T-helper 1 cell treated with Interleukin-12 subunit alpha and Interleukin-12 subunit beta and Interleukin-4 antibody, amounts not matched to agents 30 μg/mL and 1 μg/mL, for 36 hours (primary cell): ENCODE results near the gene TRRAP.

ENCODE experiments used
- H3K27ac Mint-ChIP-seq: one replicate; pipeline ENCODE4 v1.8.0; 2021; ENCODE audit warnings: mild to moderate bottlenecking, mixed read lengths
- H3K27me3 Mint-ChIP-seq: one replicate; pipeline ENCODE4 v1.8.0; 2021; ENCODE audit warnings: low read depth, mixed read lengths
- H3K36me3 Mint-ChIP-seq: one replicate; pipeline ENCODE4 v1.8.0; 2021; ENCODE audit warnings: low read depth, mixed read lengths
- H3K4me1 Mint-ChIP-seq: one replicate; pipeline ENCODE4 v1.8.0; 2021; ENCODE audit warnings: low read depth, mixed read lengths
- H3K4me3 Mint-ChIP-seq: one replicate; pipeline ENCODE4 v1.8.0; 2021; ENCODE audit warnings: mild to moderate bottlenecking, moderate library complexity, mixed read lengths
- H3K9me3 Mint-ChIP-seq: one replicate; pipeline ENCODE4 v1.8.0; 2021; ENCODE audit warnings: mixed read lengths

Gene TRRAP

DNA sequence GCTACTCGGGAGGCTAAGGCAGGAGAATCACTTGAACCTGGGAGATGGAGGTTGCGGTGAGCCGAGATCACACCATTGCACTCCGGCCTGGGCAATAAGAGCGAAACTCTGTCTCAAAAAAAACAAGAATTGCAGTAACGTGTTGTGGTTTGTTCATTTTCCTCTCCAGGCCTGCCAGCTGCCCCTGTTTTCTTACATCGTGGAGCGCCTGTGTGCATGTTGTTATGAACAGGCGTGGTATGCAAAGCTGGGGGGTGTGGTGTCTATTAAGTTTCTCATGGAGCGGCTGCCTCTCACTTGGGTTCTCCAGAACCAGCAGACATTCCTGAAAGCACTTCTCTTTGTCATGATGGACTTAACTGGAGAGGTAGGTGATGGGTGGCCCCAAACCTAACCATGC is 52.1 kb downstream of the TRRAP start:
- Mint-ChIP-seq H3K4me1 (peaks cover 8% of the 10 kb centered on the region), H3K9me3 (no peaks in the 10 kb centered on the region), H3K36me3 (peaks cover 59% of the 10 kb centered on the region), H3K4me3 (no peak overlapping the region), H3K27me3 (no peaks in the 10 kb centered on the region), H3K27ac (peak overlapping the region; percentile 31)

DNA sequence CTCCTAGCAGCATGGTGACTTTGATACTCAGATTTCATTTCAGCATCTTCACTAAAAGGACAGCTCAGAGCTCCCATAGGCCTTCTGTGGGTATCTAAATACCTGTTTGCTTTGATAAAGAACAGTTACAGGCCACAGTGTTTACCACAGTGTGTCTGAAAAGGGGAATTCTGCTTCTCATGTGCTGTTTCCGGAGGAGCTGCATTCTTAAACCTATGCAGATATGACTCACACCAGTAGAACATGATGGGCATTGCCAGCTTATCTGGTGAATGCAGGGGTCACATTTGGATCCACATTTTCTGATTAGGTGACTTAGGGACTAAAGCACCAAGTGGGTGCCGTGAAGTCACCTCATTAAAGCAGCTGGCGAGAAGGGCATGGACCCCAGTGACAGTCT is 52.6 kb downstream of the TRRAP start:
- H3K36me3 Mint-ChIP-seq, result peaks cover 59% of the 10 kb centered on the region

DNA sequence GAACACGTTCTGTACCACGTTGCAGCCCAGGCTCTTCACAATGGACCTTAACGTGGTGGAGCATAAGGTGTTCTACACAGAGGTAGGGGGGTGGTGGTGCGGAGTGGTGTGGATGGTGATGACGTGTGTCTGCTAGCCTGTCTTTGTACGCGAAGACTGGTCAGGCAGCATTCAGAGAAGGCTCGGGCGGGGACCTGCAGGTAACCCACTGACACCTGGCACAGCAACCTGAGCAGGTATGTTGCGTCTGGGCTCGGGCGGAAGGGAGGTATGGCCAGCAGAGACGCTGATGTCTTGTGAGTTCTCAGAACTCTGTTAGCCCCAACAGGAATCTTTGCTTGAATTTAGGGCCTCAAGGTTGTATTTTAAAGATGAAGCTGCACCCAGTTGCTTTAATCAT is 55.0 kb downstream of the TRRAP start:
- H3K27me3 Mint-ChIP-seq, result no peaks in the 10 kb centered on the region
- H3K9me3 Mint-ChIP-seq, result no peaks in the 10 kb centered on the region
- peaks cover 48% of the 10 kb centered on the region for H3K36me3 Mint-ChIP-seq
- peaks cover 6% of the 10 kb centered on the region for H3K4me1 Mint-ChIP-seq
- H3K27ac Mint-ChIP-seq, result no peak overlapping the region
- no peak overlapping the region for H3K4me3 Mint-ChIP-seq

More for the DNA sequence above, 52.6 kb downstream of the TRRAP start:
- Mint-ChIP-seq H3K4me1 (peaks cover 8% of the 10 kb centered on the region), H3K27me3 (no peaks in the 10 kb centered on the region), H3K4me3 (peak overlapping the region; percentile 65), H3K27ac (peak overlapping the region; percentile 72), H3K9me3 (no peaks in the 10 kb centered on the region)

DNA sequence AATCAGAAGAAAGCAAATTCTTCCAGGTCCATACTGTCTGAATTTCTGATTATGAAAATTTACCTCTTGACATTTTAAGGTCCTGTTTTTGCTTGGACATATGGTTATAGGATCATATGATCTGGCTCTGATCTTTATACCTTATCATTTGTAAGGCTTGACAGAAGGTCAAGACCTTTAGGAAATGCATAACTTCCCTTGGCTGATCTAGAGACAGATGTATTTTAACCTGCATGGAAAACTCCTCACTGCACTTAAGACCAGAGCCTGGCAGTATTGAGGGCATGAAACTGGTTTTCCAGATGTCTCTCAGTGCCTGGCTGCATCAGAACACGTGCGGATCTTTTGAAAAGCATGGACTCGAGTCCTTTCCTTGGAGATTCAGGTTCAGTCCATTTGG is 55.9 kb downstream of the TRRAP start:
- Mint-ChIP-seq H3K27me3 (no peaks in the 10 kb centered on the region), H3K9me3 (no peaks in the 10 kb centered on the region), H3K4me3 (no peak overlapping the region), H3K4me1 (peaks cover 6% of the 10 kb centered on the region), H3K27ac (no peak overlapping the region), H3K36me3 (peaks cover 52% of the 10 kb centered on the region)

DNA sequence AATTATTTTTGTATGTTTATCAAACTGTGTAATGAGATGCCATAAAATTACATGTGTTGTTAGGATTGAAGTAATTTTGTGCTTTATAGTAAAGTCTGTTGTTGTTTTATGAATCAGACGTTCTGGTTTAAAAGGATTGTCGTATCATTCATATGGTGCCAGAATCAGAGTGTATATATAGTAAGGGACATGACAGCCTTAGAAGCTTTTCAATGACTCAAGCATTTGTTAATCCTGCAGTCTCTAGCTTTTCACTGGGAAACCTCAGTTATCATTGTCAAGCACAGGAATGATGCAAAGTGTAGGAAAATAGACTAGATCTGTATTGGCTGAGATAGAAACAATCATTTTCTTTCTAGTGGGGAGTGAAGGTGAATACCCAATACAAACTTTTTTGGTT is 57.5 kb downstream of the TRRAP start:
- Mint-ChIP-seq H3K27ac (no peak overlapping the region), H3K27me3 (no peaks in the 10 kb centered on the region), H3K4me3 (no peak overlapping the region), H3K4me1 (peaks cover 4% of the 10 kb centered on the region), H3K36me3 (peaks cover 51% of the 10 kb centered on the region), H3K9me3 (no peaks in the 10 kb centered on the region)

DNA sequence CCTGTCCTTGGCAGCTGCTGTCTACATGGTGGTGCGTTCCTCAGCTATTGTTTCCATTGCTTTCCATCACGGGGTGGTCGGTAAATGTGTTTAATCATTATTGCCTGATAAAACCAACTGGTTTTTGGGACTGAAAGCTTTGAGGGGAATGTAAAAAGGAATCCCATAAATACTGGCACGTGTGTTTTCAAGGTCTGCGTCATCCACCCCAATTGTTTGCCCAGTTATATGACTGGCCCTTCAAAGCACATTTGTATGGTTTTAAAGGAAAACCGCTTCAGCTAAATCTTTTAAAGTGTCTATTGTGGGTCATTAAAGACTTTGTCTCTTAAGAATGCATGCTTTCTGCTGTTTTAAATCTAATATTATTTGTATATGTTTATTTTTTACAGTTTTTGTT is 65.0 kb downstream of the TRRAP start:
- Mint-ChIP-seq H3K4me3 (no peak overlapping the region), H3K36me3 (peaks cover 35% of the 10 kb centered on the region), H3K27ac (no peak overlapping the region), H3K9me3 (no peaks in the 10 kb centered on the region), H3K4me1 (peaks cover 3% of the 10 kb centered on the region), H3K27me3 (no peaks in the 10 kb centered on the region)

DNA sequence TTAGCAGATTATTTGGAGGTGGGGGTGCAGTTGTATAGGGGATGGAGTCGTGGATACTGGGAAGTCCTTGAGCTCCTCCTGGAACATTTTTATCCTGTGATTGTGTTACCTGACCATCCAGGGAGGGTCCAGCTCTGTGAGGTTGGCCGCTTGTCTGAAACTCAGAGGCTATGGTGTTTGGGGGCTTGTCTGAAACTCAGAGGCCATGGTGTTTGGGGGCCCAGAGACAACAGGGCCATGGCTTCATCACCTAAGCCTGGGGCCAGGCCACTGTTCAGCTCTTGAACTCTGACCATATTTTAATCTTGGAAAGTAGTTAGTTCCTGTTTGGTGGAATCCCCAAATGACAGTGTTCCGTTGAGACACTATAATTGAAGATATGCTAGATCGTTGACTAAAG is 66.1 kb downstream of the TRRAP start:
- no peaks in the 10 kb centered on the region for H3K27me3 Mint-ChIP-seq
- H3K36me3 Mint-ChIP-seq, result peaks cover 33% of the 10 kb centered on the region
- peaks cover 3% of the 10 kb centered on the region for H3K4me1 Mint-ChIP-seq
- H3K9me3 Mint-ChIP-seq, result no peaks in the 10 kb centered on the region
- no peak overlapping the region for H3K4me3 Mint-ChIP-seq
- H3K27ac Mint-ChIP-seq, result no peak overlapping the region

DNA sequence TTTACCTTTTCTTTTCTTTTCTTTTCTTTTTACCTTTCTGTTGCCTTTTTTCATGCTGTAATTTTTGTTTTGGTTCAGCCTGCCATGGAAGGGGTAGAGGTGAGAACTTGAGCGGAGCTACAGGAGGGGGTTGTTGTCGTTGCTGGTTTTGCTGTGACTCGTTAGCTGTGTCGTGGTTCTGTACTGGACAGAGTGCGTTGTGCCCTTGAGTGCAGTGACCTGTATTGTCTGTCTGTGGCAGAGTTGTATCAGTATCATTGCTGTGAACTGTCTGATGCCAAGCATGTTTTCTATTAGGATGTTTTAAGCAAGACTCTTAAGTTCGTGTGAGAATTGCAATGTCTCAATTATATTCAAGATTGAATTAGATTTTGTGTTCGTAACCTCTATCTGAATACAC is 67.5 kb downstream of the TRRAP start:
- peaks cover 43% of the 10 kb centered on the region for H3K36me3 Mint-ChIP-seq
- no peak overlapping the region for H3K27ac Mint-ChIP-seq
- no peaks in the 10 kb centered on the region for H3K27me3 Mint-ChIP-seq
- peaks cover 3% of the 10 kb centered on the region for H3K4me1 Mint-ChIP-seq
- H3K9me3 Mint-ChIP-seq, result no peaks in the 10 kb centered on the region
- H3K4me3 Mint-ChIP-seq, result no peak overlapping the region

DNA sequence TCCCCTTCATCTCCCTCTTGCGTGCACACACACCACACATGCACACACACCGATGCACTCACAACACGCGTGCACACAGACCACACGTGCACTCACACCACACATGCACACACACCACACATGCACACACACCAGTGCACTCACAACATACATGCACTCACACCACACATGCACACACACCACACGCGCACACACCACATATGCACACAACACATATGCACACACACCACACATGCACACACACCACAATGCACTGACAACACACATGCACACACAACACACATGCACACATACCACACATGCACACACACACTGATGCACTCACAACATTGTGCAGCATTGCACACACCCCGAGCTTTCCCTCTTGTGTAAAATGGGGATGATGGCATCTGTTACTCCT is 68.1 kb downstream of the TRRAP start:
- no peaks in the 10 kb centered on the region for H3K9me3 Mint-ChIP-seq
- peaks cover 3% of the 10 kb centered on the region for H3K4me1 Mint-ChIP-seq
- no peaks in the 10 kb centered on the region for H3K27me3 Mint-ChIP-seq
- H3K27ac Mint-ChIP-seq, result no peak overlapping the region
- peaks cover 43% of the 10 kb centered on the region for H3K36me3 Mint-ChIP-seq
- H3K4me3 Mint-ChIP-seq, result no peak overlapping the region

DNA sequence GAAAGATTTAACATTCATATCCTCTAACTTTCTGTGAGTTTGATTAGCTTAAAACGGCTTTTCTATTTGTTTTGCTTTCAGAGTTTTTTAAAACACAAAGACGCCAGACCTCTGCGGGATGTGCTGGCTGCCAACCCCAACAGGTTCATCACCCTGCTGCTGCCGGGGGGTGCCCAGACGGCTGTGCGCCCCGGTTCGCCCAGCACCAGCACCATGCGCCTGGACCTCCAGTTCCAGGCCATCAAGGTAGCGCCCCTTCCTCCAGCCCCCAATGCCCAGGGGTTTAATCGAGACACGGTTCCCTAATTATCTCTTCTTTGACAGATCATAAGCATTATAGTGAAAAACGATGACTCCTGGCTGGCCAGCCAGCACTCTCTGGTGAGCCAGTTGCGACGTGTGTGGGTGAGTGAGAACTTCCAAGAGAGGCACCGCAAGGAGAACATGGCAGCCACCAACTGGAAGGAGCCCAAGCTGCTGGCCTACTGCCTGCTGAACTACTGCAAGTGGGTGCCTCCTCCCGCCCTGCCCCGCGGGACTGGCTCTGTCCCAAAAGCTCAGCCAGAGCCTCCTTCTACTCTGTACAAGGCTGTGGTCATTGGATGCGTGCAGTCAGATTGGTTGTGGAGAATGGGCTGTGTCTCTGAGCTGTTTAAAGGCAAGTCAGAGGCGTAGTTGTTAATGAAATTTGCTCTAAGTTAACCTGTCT is 71.2 kb downstream of the TRRAP start:
- Mint-ChIP-seq H3K27ac (no peak overlapping the region), H3K27me3 (no peaks in the 10 kb centered on the region), H3K36me3 (peaks cover 50% of the 10 kb centered on the region), H3K4me1 (peaks cover 3% of the 10 kb centered on the region), H3K4me3 (no peak overlapping the region), H3K9me3 (no peaks in the 10 kb centered on the region)

DNA sequence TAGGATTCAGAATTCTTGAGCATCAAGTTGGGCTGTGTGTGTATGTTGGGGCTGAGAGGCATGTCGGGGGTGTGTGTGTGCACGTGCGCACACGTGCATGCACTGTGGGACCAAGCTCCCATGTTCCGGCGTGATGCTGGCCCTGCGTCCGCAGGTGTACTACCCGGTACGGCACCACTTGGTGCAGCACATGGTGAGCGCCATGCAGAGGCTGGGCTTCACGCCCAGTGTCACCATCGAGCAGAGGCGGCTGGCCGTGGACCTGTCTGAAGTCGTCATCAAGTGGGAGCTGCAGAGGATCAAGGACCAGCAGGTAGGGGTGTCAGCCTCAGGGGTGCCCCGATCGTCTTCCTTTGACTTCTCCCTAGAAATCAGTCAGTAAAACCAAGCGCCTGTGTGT is 77.7 kb downstream of the TRRAP start:
- Mint-ChIP-seq H3K9me3 (no peaks in the 10 kb centered on the region), H3K27ac (no peak overlapping the region), H3K4me1 (no peaks in the 10 kb centered on the region), H3K36me3 (peaks cover 58% of the 10 kb centered on the region), H3K4me3 (no peak overlapping the region), H3K27me3 (no peaks in the 10 kb centered on the region)

DNA sequence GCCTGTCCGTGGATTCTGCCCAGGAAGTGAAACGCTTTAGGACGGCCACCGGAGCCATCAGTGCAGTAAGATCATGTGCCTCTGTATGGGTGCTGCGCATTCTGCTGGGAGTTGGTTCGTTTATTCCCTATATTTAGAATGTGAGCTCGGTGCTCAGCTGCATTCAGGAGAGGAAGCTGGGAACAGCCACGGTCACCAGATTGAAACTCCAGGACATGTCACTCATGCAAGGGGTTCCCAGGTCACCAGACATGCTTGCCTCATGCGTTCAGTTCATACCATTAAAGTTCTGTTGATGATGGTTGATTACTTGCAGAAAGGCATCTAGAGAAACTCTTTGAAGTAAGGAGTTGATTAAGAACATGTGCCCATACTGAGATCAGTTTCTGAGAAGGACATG is 78.1 kb downstream of the TRRAP start:
- Mint-ChIP-seq H3K27me3 (no peaks in the 10 kb centered on the region), H3K27ac (no peak overlapping the region), H3K4me3 (no peak overlapping the region)

DNA sequence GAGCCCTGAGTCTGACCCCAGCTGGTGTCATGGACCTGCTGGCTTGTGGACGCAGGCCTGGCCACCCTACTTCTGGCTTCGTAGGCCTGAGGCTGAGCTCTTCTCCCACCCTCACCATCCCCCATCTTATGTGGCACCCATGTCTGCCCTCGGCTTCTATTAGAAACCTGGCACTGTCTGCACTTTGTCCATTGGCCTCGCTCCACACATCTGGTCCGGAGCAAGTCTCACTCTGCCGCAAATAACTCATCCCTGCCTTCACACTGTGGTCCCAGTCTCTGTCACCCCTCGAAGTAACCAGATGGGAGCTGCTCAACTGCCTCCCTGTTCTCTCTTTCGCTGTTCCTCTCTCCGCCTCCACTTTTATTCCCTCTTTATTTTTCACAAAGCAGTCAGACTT is 78.6 kb downstream of the TRRAP start:
- Mint-ChIP-seq H3K27me3 (no peaks in the 10 kb centered on the region), H3K4me1 (no peaks in the 10 kb centered on the region), H3K27ac (no peak overlapping the region), H3K9me3 (no peaks in the 10 kb centered on the region), H3K4me3 (no peak overlapping the region), H3K36me3 (peaks cover 60% of the 10 kb centered on the region)

More for the DNA sequence above, 78.1 kb downstream of the TRRAP start:
- Mint-ChIP-seq H3K36me3 (peaks cover 59% of the 10 kb centered on the region), H3K9me3 (no peaks in the 10 kb centered on the region), H3K4me1 (no peaks in the 10 kb centered on the region)

DNA sequence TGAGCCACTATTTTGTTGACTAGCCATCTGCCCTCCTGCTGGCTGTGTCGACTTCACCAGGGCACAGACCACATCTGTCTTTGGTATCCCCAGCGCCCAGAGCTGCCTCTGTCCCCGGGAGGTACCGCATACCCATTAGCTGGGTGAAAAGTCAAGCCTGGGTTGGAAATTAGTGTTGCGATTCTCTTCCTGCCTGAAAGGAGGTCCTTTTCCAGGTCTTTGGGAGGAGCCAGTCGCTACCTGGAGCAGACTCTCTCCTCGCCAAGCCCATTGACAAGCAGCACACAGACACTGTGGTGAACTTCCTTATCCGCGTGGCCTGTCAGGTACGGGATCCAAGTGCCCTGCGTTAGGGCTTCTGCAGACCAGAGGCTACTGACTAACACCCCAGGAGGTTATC is 79.4 kb downstream of the TRRAP start:
- Mint-ChIP-seq H3K27ac (no peak overlapping the region), H3K36me3 (peaks cover 62% of the 10 kb centered on the region), H3K27me3 (no peaks in the 10 kb centered on the region), H3K4me3 (no peak overlapping the region), H3K9me3 (no peaks in the 10 kb centered on the region), H3K4me1 (no peaks in the 10 kb centered on the region)

DNA sequence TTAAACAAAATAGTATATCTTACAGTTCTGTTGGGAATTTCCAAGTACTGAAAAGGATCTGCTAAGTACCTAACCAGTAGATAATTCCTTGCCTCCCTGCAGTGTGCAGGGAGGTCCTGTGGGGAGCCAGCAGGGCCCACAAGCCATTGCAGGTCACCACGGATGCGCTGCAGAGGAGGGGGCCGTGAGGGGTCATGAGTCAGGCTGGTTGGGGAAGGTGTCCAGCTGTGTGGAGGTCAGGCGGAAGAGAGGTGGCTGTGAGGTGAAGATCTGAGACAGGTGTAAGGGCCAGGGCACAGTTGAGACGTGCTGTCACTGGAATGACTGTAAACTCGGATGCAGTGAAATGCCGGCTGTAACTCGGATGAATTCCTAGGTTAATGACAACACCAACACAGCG is 80.6 kb downstream of the TRRAP start:
- no peaks in the 10 kb centered on the region for H3K27me3 Mint-ChIP-seq
- no peak overlapping the region for H3K4me3 Mint-ChIP-seq
- H3K4me1 Mint-ChIP-seq, result no peaks in the 10 kb centered on the region
- H3K27ac Mint-ChIP-seq, result no peak overlapping the region
- no peaks in the 10 kb centered on the region for H3K9me3 Mint-ChIP-seq
- H3K36me3 Mint-ChIP-seq, result peaks cover 54% of the 10 kb centered on the region

DNA sequence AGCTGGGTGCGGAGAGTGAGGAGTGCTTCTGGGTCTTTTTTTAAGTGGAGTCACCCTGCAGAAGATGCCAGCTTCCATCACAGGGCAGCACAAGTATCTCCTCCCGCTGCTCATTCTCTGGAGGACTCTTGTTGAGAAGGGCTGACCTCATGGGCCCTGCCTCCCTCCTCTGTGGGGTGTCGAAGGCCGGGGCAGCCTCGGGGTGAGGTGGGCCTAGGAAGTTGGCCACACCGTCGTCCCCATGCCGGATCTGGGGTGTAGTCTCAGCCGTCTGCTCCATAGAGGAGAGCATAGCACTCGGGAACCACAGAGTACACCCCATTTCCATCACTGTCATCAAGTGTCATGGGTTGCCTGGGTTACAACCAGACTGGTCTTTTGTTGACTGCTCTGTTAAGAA is 85.0 kb downstream of the TRRAP start:
- no peak overlapping the region for H3K4me3 Mint-ChIP-seq
- H3K27me3 Mint-ChIP-seq, result no peaks in the 10 kb centered on the region
- H3K27ac Mint-ChIP-seq, result no peak overlapping the region
- peaks cover 51% of the 10 kb centered on the region for H3K36me3 Mint-ChIP-seq
- no peaks in the 10 kb centered on the region for H3K9me3 Mint-ChIP-seq
- no peaks in the 10 kb centered on the region for H3K4me1 Mint-ChIP-seq
